AG09309 (cell line): ENCODE data around the gene LRRC71.
A peak's percentile ranks its signal among the peaks of the same experiment; 100 is the strongest.

ENCODE experiments used
- DNase-seq: peaks from one replicate; pipeline ENCODE4 v3.0.0-alpha.2; 2010; ENCODE audit warnings: low read depth
- H3K4me3 ChIP-seq: 2 replicates; pipeline ENCODE4 v1.5.1; 2011; ENCODE audit warnings: mild to moderate bottlenecking, low read depth, low read length, moderate library complexity; ENCODE audit not compliant: control insufficient read depth
- TF ChIP-seq, protein P1 (sequence below): IDR thresholded peaks from 2 replicates; pipeline ENCODE4 v1.5.1; 2011; ENCODE audit warnings: mild to moderate bottlenecking, low read depth, low read length, inconsistent platforms; ENCODE audit not compliant: insufficient read depth, control insufficient read depth; ENCODE audit errors: missing control alignments

LRRC71 gene

DNA sequence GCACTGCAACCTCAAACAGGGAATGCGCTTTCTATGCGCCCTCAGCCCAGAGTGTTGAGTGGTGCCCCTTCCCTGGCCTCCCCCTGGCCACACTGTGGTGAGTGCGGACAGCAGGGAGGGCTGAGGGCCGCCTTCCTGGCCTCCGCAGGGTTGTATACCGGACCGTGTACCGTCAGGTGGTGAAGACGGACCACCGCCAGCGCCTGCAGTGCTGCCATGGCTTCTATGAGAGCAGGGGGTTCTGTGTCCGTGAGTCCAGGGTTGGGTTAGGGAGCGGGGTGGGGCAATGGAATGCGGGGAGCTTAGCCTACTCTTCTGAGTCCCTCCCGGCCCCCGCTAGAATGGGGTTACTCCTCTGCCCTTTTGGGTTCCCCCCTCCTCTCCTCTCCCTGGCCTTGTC lies 15.3 kb upstream of the LRRC71 start:
- no peak for DNase-seq
- H3K4me3 ChIP-seq: no peak overlapping the region
- TF ChIP-seq, protein P1, sequence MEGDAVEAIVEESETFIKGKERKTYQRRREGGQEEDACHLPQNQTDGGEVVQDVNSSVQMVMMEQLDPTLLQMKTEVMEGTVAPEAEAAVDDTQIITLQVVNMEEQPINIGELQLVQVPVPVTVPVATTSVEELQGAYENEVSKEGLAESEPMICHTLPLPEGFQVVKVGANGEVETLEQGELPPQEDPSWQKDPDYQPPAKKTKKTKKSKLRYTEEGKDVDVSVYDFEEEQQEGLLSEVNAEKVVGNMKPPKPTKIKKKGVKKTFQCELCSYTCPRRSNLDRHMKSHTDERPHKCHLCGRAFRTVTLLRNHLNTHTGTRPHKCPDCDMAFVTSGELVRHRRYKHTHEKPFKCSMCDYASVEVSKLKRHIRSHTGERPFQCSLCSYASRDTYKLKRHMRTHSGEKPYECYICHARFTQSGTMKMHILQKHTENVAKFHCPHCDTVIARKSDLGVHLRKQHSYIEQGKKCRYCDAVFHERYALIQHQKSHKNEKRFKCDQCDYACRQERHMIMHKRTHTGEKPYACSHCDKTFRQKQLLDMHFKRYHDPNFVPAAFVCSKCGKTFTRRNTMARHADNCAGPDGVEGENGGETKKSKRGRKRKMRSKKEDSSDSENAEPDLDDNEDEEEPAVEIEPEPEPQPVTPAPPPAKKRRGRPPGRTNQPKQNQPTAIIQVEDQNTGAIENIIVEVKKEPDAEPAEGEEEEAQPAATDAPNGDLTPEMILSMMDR: no peak

DNA sequence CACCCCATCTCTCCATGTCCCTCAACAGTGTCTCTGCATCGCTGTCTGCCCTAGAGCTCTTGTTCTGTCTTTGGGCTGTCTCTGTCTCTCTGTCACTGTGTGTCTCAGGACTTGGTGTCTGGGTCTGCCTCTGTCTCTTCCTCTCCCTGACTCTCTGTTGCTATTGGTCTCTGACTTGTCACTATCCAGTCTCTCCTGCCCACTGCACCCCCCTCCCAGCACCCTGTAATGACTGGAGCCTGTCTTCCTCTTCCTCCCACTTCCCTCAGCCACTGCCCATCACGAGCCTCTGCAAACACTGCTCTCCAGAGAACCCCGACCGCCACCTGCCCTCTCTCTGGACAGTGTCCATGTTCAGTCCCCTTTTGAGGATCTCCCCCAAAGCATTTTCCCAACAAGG lies 14.8 kb upstream of the LRRC71 start:
- TF ChIP-seq, protein P1: no peak
- no peak for DNase-seq
- no peak overlapping the region for H3K4me3 ChIP-seq

DNA sequence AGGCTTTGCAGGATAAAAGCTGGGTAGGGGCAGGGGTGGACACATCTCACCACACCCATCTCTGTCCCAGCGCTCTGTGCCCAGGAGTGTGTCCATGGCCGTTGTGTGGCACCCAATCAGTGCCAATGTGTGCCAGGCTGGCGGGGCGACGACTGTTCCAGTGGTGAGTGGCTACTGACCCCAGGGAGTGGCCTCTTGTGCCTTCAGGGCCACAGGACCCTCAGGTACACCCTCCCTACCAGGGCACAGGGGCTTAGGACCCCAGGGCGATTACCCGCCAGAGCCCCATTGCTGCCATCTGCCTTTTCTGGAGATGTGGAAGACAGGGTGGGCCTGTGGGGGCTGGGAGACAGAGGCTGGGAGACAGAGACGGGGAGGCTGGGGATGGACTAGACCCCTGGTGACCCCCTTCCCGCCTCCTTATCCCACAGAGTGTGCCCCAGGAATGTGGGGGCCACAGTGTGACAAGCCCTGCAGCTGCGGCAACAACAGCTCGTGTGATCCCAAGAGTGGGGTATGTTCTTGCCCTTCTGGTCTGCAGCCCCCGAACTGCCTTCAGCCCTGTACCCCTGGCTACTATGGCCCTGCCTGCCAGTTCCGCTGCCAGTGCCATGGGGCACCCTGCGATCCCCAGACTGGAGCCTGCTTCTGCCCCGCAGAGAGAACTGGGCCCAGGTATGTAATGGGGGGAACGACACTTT lies 14.1 kb upstream of the LRRC71 start:
- TF ChIP-seq, protein P1: no peak
- DNase-seq: no peak
- no peak overlapping the region for H3K4me3 ChIP-seq

DNA sequence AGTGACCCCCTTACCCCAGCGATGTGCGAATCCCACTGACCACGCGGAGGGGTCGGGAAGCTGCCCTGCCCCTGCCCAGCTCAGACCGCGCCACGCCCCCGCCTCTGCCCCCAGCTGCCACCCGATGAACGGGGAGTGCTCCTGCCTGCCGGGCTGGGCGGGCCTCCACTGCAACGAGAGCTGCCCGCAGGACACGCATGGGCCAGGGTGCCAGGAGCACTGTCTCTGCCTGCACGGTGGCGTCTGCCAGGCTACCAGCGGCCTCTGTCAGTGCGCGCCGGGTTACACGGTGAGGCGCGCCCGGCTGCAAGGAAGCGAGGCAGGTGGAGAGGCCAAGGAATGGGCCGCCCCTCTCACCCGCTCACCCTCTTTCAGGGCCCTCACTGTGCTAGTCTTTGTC lies 11.9 kb upstream of the LRRC71 start:
- H3K4me3 ChIP-seq: no peak overlapping the region
- TF ChIP-seq, protein P1: no peak
- DNase-seq: no peak

DNA sequence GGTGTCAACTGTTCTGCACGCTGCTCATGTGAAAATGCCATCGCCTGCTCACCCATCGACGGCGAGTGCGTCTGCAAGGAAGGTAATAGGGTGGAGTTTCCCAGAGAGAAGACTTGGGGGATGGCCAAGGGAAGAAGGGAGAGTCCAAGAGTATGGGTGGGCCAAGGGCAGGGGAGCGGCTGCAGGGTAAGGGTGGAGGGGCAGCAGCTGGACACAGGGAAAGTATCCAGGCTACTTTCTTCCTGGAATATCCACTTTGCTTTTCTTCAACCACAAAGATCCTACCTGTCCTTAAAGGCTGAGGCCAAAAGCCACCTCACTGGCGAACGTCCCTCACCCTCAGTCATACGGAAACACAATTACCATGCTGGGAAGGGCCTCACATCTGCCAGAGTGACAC lies 11.5 kb upstream of the LRRC71 start:
- DNase-seq: no peak
- TF ChIP-seq, protein P1: no peak
- no peak overlapping the region for H3K4me3 ChIP-seq

DNA sequence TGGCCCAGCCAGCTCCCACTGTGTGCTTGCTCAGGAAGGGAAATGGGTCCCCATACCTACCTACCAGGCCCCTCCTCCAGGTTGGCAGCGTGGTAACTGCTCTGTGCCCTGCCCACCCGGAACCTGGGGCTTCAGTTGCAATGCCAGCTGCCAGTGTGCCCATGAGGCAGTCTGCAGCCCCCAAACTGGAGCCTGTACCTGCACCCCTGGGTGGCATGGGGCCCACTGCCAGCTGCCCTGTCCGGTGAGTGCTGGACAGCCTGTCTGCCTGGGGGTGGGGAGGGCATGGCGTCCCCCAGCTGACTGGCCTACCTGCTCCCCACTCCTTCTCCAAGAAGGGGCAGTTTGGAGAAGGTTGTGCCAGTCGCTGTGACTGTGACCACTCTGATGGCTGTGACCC lies 10.8 kb upstream of the LRRC71 start:
- TF ChIP-seq, protein P1: no peak
- H3K4me3 ChIP-seq: no peak overlapping the region
- no peak for DNase-seq

DNA sequence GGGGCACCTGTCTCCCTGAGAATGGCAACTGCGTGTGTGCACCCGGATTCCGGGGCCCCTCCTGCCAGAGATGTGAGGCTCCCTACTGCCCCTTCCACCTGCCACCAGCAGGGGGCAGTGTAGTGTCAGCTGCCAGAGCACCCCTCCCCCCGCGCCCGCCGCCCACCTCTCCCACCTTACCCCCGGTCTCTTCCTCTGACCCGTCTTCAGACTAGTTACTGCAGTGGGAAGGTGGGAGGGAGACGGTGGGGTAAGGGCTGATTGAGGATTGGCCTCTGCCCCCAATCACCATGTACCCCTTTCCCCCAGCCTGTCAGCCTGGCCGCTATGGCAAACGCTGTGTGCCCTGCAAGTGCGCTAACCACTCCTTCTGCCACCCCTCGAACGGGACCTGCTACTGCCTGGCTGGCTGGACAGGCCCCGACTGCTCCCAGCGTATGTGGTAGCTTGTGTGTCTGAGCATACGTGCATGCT lies 10.1 kb upstream of the LRRC71 start:
- no peak for DNase-seq
- H3K4me3 ChIP-seq: no peak overlapping the region
- TF ChIP-seq, protein P1: peak; percentile 76
